Endodermal cell (in vitro differentiated cells): ENCODE results near the gene WDFY3. TPM values are rescaled to one million over a fixed set of nuclear protein-coding genes. Genes with fewer than 3 reads are reported as not detected.

ENCODE experiments used
- DNase-seq: peaks from one replicate; pipeline ENCODE4 v3.0.0-alpha.2; 2017
- H3K27ac ChIP-seq: 2 replicates; pipeline ENCODE4 v1.5.1; 2013; ENCODE audit warnings: mild to moderate bottlenecking, low read depth, low read length, moderate library complexity
- H3K27me3 ChIP-seq: 2 replicates; pipeline ENCODE4 v1.6.1; 2013; ENCODE audit warnings: mild to moderate bottlenecking, low read length, moderate library complexity; ENCODE audit not compliant: insufficient read depth, control insufficient read depth, poor library complexity, severe bottlenecking
- H3K36me3 ChIP-seq: 2 replicates; pipeline ENCODE4 v1.7.0; 2013; ENCODE audit warnings: mild to moderate bottlenecking, low read length, moderate library complexity; ENCODE audit not compliant: control insufficient read depth, insufficient read depth
- H3K4me1 ChIP-seq: one replicate; pipeline ENCODE4 v1.7.0; 2013; ENCODE audit warnings: low read length; ENCODE audit not compliant: control insufficient read depth, insufficient read depth
- H3K4me3 ChIP-seq: 2 replicates; pipeline ENCODE4 v1.5.1; 2013; ENCODE audit warnings: mild to moderate bottlenecking, low read length, moderate library complexity
- H3K9ac ChIP-seq: 2 replicates; pipeline ENCODE4 v1.6.1; 2013; ENCODE audit warnings: mild to moderate bottlenecking, low read length, moderate library complexity; ENCODE audit not compliant: poor library complexity, severe bottlenecking; ENCODE audit errors: extremely low read depth
- H3K9me3 ChIP-seq: 2 replicates; pipeline ENCODE4 v1.6.1; 2013; ENCODE audit warnings: mild to moderate bottlenecking, low read length, moderate library complexity; ENCODE audit not compliant: control insufficient read depth
- H3K27ac Mint-ChIP-seq: 2 replicates; pipeline ENCODE4 v1.8.0; 2020; ENCODE audit warnings: mixed read lengths
- H3K27me3 Mint-ChIP-seq: 2 replicates; pipeline ENCODE4 v1.8.0; 2021; ENCODE audit warnings: mild to moderate bottlenecking, mixed read lengths; ENCODE audit not compliant: insufficient read depth
- H3K36me3 Mint-ChIP-seq: 2 replicates; pipeline ENCODE4 v1.8.0; 2020; ENCODE audit warnings: low read depth, mixed read lengths
- H3K4me1 Mint-ChIP-seq: 2 replicates; pipeline ENCODE4 v1.8.0; 2020; ENCODE audit warnings: mixed read lengths
- H3K4me3 Mint-ChIP-seq: 2 replicates; pipeline ENCODE4 v1.8.0; 2020; ENCODE audit warnings: mild to moderate bottlenecking, moderate library complexity, mixed read lengths
- H3K9me3 Mint-ChIP-seq: 2 replicates; pipeline ENCODE4 v1.8.0; 2020; ENCODE audit warnings: mild to moderate bottlenecking, mixed read lengths
- CTCF ChIP-seq: fragments of 200-600 bp; sonication (generic); conservative IDR thresholded peaks from 2 replicates; pipeline ENCODE4 v1.5.0; 2021; ENCODE audit warnings: antibody characterized with exemption, mild to moderate bottlenecking
- WGBS, 2 experiments: methylation state at CpG; one replicate each; pipeline versions ENCODE4 v1.1.5 to v1.1.7; 2013; ENCODE audit warnings: missing lambda C conversion rate in 2 of 2, mixed read lengths in 1 of 2; ENCODE audit not compliant: insufficient coverage in 1 of 2, insufficient read length in 1 of 2; 5-methylcytosine and 5-hydroxymethylcytosine counted together
- total RNA-seq, 2 donors: library from RNA; stranded (reverse); fragmentation: NEBNext Ultra II Directional in 1 of 2; extraction: Animal tissue kit (Norgen Biotek cat#: 25700) in 1 of 2; gene quantifications; 2 replicates in 1 of 2; 3 replicates in 1 of 2; pipeline ENCODE4 v1.2.1, GENCODE V29; 2021

Gene WDFY3
- total RNA-seq, 2 donors from 2014 or later: 91.1 to 103 TPM

GRCh38 chr4:84912741-84913140 lies 53.7 kb downstream of the WDFY3 start:
- Histone ChIP-seq H3K9ac (no peak overlapping the region), H3K9me3 (no peaks in the 10 kb centered on the region), H3K27me3 (no peaks in the 10 kb centered on the region), H3K36me3 (peaks cover 44% of the 10 kb centered on the region), H3K27ac (no peak overlapping the region), H3K4me3 (no peak overlapping the region), H3K4me1 (no peaks in the 10 kb centered on the region)
- H3K9me3 Mint-ChIP-seq: peaks cover 3% of the 10 kb centered on the region
- DNase-seq: no peak
- H3K4me1 Mint-ChIP-seq: peaks cover 14% of the 10 kb centered on the region
- peaks cover 35% of the 10 kb centered on the region for H3K36me3 Mint-ChIP-seq
- H3K27ac Mint-ChIP-seq: no peak overlapping the region
- H3K27me3 Mint-ChIP-seq: no peaks in the 10 kb centered on the region
- 92 to 97% methylated on average over 2 of the region's 2 CpGs for WGBS, 2 experiments
- no peak overlapping the region for H3K4me3 Mint-ChIP-seq
- no peak for TF ChIP-seq CTCF

DNA sequence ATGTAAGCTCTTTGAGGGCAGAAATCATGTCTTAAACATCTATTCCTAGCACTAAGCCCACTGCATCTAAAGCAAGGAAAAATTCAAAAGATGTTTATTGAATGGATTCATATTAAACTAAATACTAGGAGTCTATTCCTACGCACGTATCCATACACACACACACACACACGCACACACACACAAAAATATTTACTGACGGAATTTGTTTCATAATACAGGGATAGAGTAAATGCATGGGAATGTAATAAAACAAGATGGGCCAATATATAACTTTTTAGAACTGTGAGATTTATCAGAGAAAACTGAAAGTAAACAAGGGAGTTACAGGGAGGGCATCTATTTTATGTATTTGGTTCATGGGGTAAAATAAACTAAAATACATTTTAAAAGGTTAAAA lies 57.6 kb downstream of the WDFY3 start:
- no peak for DNase-seq
- Mint-ChIP-seq H3K9me3 (peaks cover 3% of the 10 kb centered on the region), H3K36me3 (peaks cover 35% of the 10 kb centered on the region), H3K4me3 (no peak overlapping the region), H3K27ac (no peak overlapping the region), H3K27me3 (no peaks in the 10 kb centered on the region), H3K4me1 (peaks cover 8% of the 10 kb centered on the region)
- Histone ChIP-seq H3K36me3 (peaks cover 28% of the 10 kb centered on the region), H3K4me3 (no peak overlapping the region), H3K9ac (no peak overlapping the region), H3K9me3 (no peaks in the 10 kb centered on the region), H3K27me3 (no peaks in the 10 kb centered on the region), H3K4me1 (no peaks in the 10 kb centered on the region), H3K27ac (no peak overlapping the region)
- WGBS, 2 experiments: 81% methylated on average over 1 of the region's 4 CpGs; no CpG with 5 or more reads in 1 of the 2 experiments
- no peak for TF ChIP-seq CTCF

DNA sequence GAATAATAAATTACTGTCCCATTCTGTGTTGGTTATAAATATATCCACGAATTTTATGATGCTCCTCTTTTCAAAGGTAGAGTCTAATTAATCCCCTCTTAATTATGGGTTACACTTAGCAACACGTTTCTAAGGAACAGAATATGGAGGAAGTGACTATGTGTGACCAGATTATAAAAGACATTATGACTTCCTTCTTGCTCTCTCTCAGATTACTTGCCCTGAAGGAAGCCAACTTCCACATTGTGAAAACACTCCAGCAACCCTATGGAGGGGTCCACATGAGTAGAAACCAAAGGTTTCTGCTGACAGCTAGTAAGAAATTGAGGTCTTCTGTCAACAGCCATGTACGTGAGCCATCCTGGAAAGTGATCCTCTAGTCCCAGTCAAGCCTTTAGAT lies 59.3 kb downstream of the WDFY3 start:
- WGBS, 2 experiments: 94 to 97% methylated on average over 1 to 3 of the region's 3 CpGs

More for the DNA sequence above, 59.3 kb downstream of the WDFY3 start:
- no peak overlapping the region for H3K27ac ChIP-seq
- H3K27me3 Mint-ChIP-seq: no peaks in the 10 kb centered on the region
- H3K4me1 Mint-ChIP-seq: peaks cover 14% of the 10 kb centered on the region
- no peaks in the 10 kb centered on the region for H3K9me3 ChIP-seq
- peaks cover 22% of the 10 kb centered on the region for H3K36me3 Mint-ChIP-seq
- no peak for DNase-seq
- H3K4me1 ChIP-seq: peaks cover 4% of the 10 kb centered on the region
- no peak overlapping the region for H3K9ac ChIP-seq
- H3K4me3 Mint-ChIP-seq: no peak overlapping the region
- H3K4me3 ChIP-seq: no peak overlapping the region
- no peak for TF ChIP-seq CTCF
- no peaks in the 10 kb centered on the region for H3K27me3 ChIP-seq
- no peak overlapping the region for H3K27ac Mint-ChIP-seq
- H3K9me3 Mint-ChIP-seq: peaks cover 3% of the 10 kb centered on the region
- H3K36me3 ChIP-seq: peaks cover 18% of the 10 kb centered on the region
